ENCODE results near the gene IFNGR2. TPM values are rescaled to one million over a fixed set of nuclear protein-coding genes. Genes with fewer than 3 reads are reported as not detected.

The IFNGR2 gene
- total and polyA plus RNA-seq, 2 of the 8 experiments (the other 6 are each of a cell fraction or from before 2014, with no cell fraction given): 36.0 to 46.4 TPM

- TF ChIP-seq CHD7 (IDR thresholded peaks at IDR 0.05; ENCODE audit: insufficient replicate concordance, low read length) (no peak), EGR1 (IDR thresholded peaks at IDR 0.05; ENCODE audit: borderline replicate concordance, low read depth, low read length) (no peak), TBP (IDR thresholded peaks at IDR 0.05; ENCODE audit: low read depth, low read length) (no peak), RXRA (IDR thresholded peaks at IDR 0.05; ENCODE audit: insufficient read depth, low read depth, low read length) (no peak), EZH2 (IDR thresholded peaks at IDR 0.05; ENCODE audit: low read depth, low read length, severe bottlenecking) (no peak), TAF1 (IDR thresholded peaks at IDR 0.05; ENCODE audit: low read depth, low read length) (no peak), MAX (IDR thresholded peaks at IDR 0.05) (no peak), CHD1 (IDR thresholded peaks at IDR 0.05; ENCODE audit: low read depth, low read length) (no peak), CBX5 (IDR thresholded peaks at IDR 0.05; ENCODE audit: low read depth, low read length) (no peak)
These were observed 1.6 kb upstream of the IFNGR2 start (continued) for GRCh38 chr21:33401630-33401992.
